Heart left ventricle (tissue), 16 donors: ENCODE measurements around the gene SLC30A5. TPM values are rescaled to one million over a fixed set of nuclear protein-coding genes. Genes with fewer than 3 reads are reported as not detected.
"Not testable (repeated sequence)": the region's sequence is repeated elsewhere in the genome, so short reads cannot be mapped to it uniquely, and the experiment has no call there.

ENCODE experiments used
- ATAC-seq, 4 donors: fragments of 200-7000 bp; cut with Tn5 transposase; one replicate each; pipeline ENCODE4 v1.9.1; 2020 to 2022; ENCODE audit warnings: moderate library complexity in 4 of 4, mild to moderate bottlenecking in 3 of 4, moderate number of reproducible peaks in 1 of 4
- DNase-seq, 5 donors: peaks; one replicate each; pipeline ENCODE4 v3.0.0-alpha.2; 2020
- H3K27ac ChIP-seq, 12 donors: fragments of 200-600 bp; sonication (generic) in 4 of 12; one replicate each; pipeline versions ENCODE4 v1.5.0 to v1.8.0; 2016 to 2022; ENCODE audit warnings: mild to moderate bottlenecking in 2 of 12
- H3K27me3 ChIP-seq, 9 donors: fragments of 200-600 bp; sonication (generic) in 2 of 9; one replicate each; pipeline versions ENCODE4 v1.5.1 to v1.8.0; 2016 to 2022; ENCODE audit warnings: mild to moderate bottlenecking in 3 of 9
- H3K36me3 ChIP-seq, 9 donors: fragments of 200-600 bp; sonication (generic) in 2 of 9; one replicate each; pipeline versions ENCODE4 v1.5.0 to v1.8.0; 2018 to 2022; ENCODE audit warnings: mild to moderate bottlenecking in 2 of 9
- H3K4me1 ChIP-seq, 12 donors: fragments of 200-600 bp; sonication (generic) in 4 of 12; one replicate each; pipeline versions ENCODE4 v1.5.0 to v1.8.0; 2016 to 2022; ENCODE audit warnings: mild to moderate bottlenecking in 3 of 12
- H3K4me3 ChIP-seq, 12 donors: fragments of 200-600 bp; sonication (generic) in 4 of 12; one replicate each; pipeline versions ENCODE4 v1.5.0 to v1.8.0; 2017 to 2022; ENCODE audit warnings: mild to moderate bottlenecking in 9 of 12, moderate library complexity in 4 of 12
- H3K9me3 ChIP-seq, 12 donors: fragments of 200-600 bp; sonication (generic) in 4 of 12; one replicate each; pipeline versions ENCODE4 v1.5.0 to v1.8.0; 2016 to 2022; ENCODE audit warnings: mild to moderate bottlenecking in 1 of 12
- CTCF ChIP-seq, 12 donors: fragments of 200-600 bp; sonication (generic) in 4 of 12; IDR thresholded peaks; one replicate each; pipeline versions ENCODE4 v1.5.0 to v1.8.0; 2018 to 2022; ENCODE audit warnings: antibody characterized with exemption in 12 of 12, mild to moderate bottlenecking in 5 of 12
- POLR2A ChIP-seq, 2 donors: fragments of 450-650 bp; IDR thresholded peaks; one replicate each; pipeline ENCODE4 v1.6.1; 2017; ENCODE audit warnings: antibody characterized with exemption in 2 of 2, mild to moderate bottlenecking in 2 of 2, moderate library complexity in 2 of 2
- WGBS, 4 donors: extraction: QIAGEN DNeasy Blood & Tissue Kit in 2 of 4; methylation state at CpG; one replicate each; pipeline versions ENCODE4 v1.1.5 to v1.1.7; 2013 to 2018; 5-methylcytosine and 5-hydroxymethylcytosine counted together
- intact Hi-C, 10 donors: fragments of 100-400 bp; cut with DNase I; formaldehyde crosslinking; loops; one replicate each; pipeline versions ENCODE4 v1.11.1 to v1.14.2; 2022
- long read RNA-seq, 3 donors: library from polyadenylated mRNA; unstranded; transcript quantifications; one replicate each; pipeline ENCODE4 v2.0.0, GENCODE V29; 2020 to 2021
- polyA plus RNA-seq, 2 donors: library from polyadenylated mRNA; stranded (reverse); fragments of 200-250 nt; gene quantifications; one replicate each; pipeline ENCODE4 v1.2.3, GENCODE V29; 2013
- total RNA-seq, 9 donors: library from RNA; depleted of rRNA in 2 of 9; stranded (reverse); fragments of >200 nt in 2 of 9; fragmentation: NEBNext Ultra II Directional in 3 of 9; extraction: Animal tissue kit (Norgen Biotek cat#: 25700) in 3 of 9; gene quantifications; one replicate each; pipeline versions ENCODE4 v1.1.0 to v1.2.4, GENCODE V29; 2016 to 2023
- donor health status: ischemic (EF 13 %, LVEDD 7.1; RV severe dilation, severe dysfunction).
- donor health status: healthy with polysubstance abuse.
- donor health status: DM: no; HTN: yes; CAD: no.
- donor health status: DM: no; HTN: no; CAD: no.
- donor health status: ischemic (EF 25% LVEDD 6.9; RV normal size, moderate dysfunction).
- donor health status: ischemic (EF 25% LVEDD 5.7; RV mildly dilated, moderate dysfunction).
- donor health status: healthy.
- donor health status: DM: yes; HTN: yes; CAD: no.
- donor health status: ischemic (EF 35%, LVEDD 5.7; RV mildly dilated, moderate dysfunction).
- donor health status: nonischemic (EF 11% LVEDD 7.7; RV severe dilation, severe dysfunction).
- donor health status: DM: yes; HTN: yes; CAD: no.
- donor health status: PGD.
- donor health status: ischemic (EF 29% LVEDD 5.4; RV normal size, mild dysfunction).
- donor health status: nonischemic (EF 23%, LVEDD 6.1; RV moderate dilation, normal function).

Gene SLC30A5
- total RNA-seq (10 to 100 TPM; 26.9 to 44.3 (median 30.0) TPM), polyA plus RNA-seq (10 to 100 TPM; 21.0 to 23.4 TPM)
- long read RNA-seq, donor 1, full-length matches to known transcripts, result 53 of 74 reads
- long read RNA-seq, donor 1, partial matches to known transcripts, result 3 of 74 reads
- long read RNA-seq, donor 1, other reads (novel, unspliced or antisense), result 18 of 74 reads
- long read RNA-seq, donor 2, full-length matches to known transcripts, result 37 of 71 reads
- long read RNA-seq, donor 2, partial matches to known transcripts, result 0 of 71 reads
- long read RNA-seq, donor 2, other reads (novel, unspliced or antisense), result 34 of 71 reads
- long read RNA-seq, donor 3, full-length matches to known transcripts, result 71 of 94 reads
- long read RNA-seq, donor 3, partial matches to known transcripts, result 2 of 94 reads
- long read RNA-seq, donor 3, other reads (novel, unspliced or antisense), result 21 of 94 reads

DNA sequence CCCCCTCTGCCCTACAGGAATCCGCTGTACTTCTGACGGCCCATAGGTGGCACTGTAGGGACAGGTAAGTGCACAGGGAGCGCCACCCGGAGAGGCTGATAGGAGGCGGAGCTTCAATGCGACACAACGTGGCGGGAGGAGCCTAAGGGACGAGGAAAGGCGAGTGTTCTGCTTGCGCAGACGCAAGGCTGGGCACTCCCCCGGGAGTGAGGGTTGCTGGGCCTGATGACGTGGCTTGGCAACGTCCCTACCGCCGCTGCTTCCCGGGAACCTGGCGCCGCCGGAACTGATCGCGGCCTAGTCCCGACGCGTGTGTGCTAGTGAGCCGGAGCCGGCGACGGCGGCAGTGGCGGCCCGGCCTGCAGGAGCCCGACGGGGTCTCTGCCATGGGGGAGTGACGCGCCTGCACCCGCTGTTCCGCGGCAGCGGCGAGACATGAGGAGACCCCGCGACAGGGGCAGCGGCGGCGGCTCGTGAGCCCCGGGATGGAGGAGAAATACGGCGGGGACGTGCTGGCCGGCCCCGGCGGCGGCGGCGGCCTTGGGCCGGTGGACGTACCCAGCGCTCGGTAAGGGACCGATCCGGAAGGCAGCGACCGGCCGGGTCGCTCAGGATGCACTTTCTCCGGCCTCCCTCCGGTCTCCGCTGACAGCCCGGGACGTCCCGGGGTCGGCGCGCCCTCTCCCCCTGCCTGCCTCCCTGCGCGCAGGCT, at the start of gene SLC30A5:
Gene SLC30A5, plus strand, starts transcription at position 244 of the 712 bp plus-strand sequence. Its CDS starts 242 bp downstream, at position 486.
- Histone ChIP-seq H3K36me3 (peaks cover 0 to 29% (median 10%) of the 10 kb centered on the region in 9 donors), H3K9me3 (no peaks in the 10 kb centered on the region), H3K4me1 (peaks cover 0 to 29% (median 15%) of the 10 kb centered on the region in 12 donors), H3K4me3 (peak within 1 kb of the TSS; percentile 73 to 98 (median 90)), H3K27ac (peak within 1 kb of the TSS; percentile 86 to 99 (median 96)), H3K27me3 (no peaks in the 10 kb centered on the region)
- DNase-seq, result peak; percentile 99 to 100 (median 99)
- intact Hi-C loops, result loop anchor here in 8 of 10 donors (2.0 to 10.0 kb wide), 12 partner anchors 49 to 271 kb away; partner anchors contain the start of genes AK6 (in 5 of the 8), CCDC125 (in 5 of the 8), RAD17 (in 5 of the 8) and TAF9 (in 5 of the 8)
- TF ChIP-seq CTCF (IDR thresholded peaks at IDR 0.05) (peak; percentile 85 to 98 (median 92)), POLR2A (IDR thresholded peaks at IDR 0.05) (peak; percentile 58 to 94)
- peak; percentile 99 to 100 (median 100) for ATAC-seq
- WGBS, 4 donors, result 0 to 1% (median 0%) methylated on average over 48 to 79 of the region's 79 CpGs

- DNase-seq, H3K27me3 ChIP-seq, H3K4me1 ChIP-seq, ATAC-seq, H3K27ac ChIP-seq, H3K4me3 ChIP-seq, H3K9me3 ChIP-seq, H3K36me3 ChIP-seq: not testable (repeated sequence)
- intact Hi-C loops, result loop anchor here in 4 of 10 donors (2.0 to 10.0 kb wide), 6 partner anchors 48 to 320 kb away; partner anchors contain the start of genes AK6 (in 1 of the 4), CCDC125 (in 1 of the 4), CCNB1 (in 1 of the 4) and RAD17 (in 1 of the 4)
- 83 to 93% (median 91%) methylated on average over 5 to 6 of the region's 6 CpGs for WGBS, 4 donors
Observed at GRCh38 chr5:69045213-69045612, 48.6 kb upstream of the SLC30A5 start.

DNA sequence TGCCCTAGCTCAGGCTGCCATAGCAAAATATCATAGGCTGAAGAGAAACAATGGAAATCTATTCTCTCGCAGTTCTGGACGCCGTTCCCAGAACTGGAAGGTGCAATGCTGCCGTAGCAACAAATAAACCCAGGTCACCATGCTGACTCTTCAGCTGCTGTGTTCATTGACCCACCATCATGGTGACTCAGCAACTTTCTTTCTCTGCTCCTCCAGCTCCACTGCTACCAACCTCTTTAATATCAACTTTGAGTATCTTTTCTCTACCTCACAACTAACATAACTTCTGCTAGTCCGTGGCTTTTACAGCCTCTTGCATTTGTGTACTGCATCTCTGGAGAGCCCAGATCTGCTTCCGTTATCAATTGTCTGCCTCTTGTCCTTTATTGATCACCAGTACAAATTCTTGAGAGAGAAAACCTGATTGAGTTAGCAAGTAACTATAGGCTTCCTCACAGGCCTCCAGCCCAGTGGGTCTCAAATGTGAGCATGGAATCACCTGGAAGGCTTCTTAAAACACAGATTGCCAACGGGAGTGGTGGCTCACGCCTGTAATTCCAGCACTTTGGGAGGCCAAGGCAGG, 47.3 kb upstream of the SLC30A5 start:
- Histone ChIP-seq H3K4me3 (no peak overlapping the region), H3K36me3 (no peaks in the 10 kb centered on the region), H3K9me3 (no peaks in the 10 kb centered on the region), H3K27me3 (no peaks in the 10 kb centered on the region), H3K27ac (no peak overlapping the region), H3K4me1 (peaks cover 0 to 6% (median 0%) of the 10 kb centered on the region in 12 donors)
- TF ChIP-seq CTCF (IDR thresholded peaks at IDR 0.05), result no peak
- no peak for TF ChIP-seq POLR2A (IDR thresholded peaks at IDR 0.05)
- no peak for DNase-seq
- intact Hi-C loops, result loop anchor here in 3 of 10 donors (10.0 kb wide), 4 partner anchors 48 to 318 kb away; partner anchors contain the start of genes AK6 (in 1 of the 3), CCDC125 (in 1 of the 3), CCNB1 (in 1 of the 3) and RAD17 (in 1 of the 3)
- 90 to 95% (median 94%) methylated on average over 8 of the region's 8 CpGs for WGBS, 4 donors
- ATAC-seq, result no peak

DNA sequence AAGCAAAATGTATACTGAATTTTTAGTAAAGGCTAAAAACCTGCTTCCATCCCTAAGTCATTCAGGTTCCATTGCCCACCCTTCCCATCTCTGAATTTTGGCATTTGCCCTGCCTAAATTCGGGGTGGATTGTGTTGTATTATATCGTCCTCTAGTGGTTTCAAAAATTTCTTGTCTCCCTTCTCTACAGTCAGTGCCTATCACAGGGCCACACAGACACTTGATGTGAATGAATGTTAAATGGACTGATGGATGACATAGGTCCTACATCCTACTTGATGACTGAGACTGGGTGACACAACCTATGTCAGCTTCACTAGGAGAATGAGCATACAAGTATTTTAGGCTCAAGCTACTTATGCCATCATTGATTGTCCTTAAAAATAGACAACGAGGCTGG, 45.6 kb upstream of the SLC30A5 start:
- Histone ChIP-seq H3K9me3 (no peaks in the 10 kb centered on the region), H3K4me1 (peaks cover 0 to 6% (median 0%) of the 10 kb centered on the region in 12 donors), H3K4me3 (no peak overlapping the region), H3K27ac (no peak overlapping the region), H3K27me3 (no peaks in the 10 kb centered on the region), H3K36me3 (no peaks in the 10 kb centered on the region)
- ATAC-seq (peak in 2 of 4 donors; percentile 29 to 49), DNase-seq (no peak)
- 12 to 44% (median 35%) methylated on average over 3 of the region's 3 CpGs for WGBS, 4 donors
- intact Hi-C loops, result loop anchor here in 3 of 10 donors (10.0 kb wide), 4 partner anchors 47 to 317 kb away; partner anchors contain the start of genes AK6 (in 1 of the 3), CCDC125 (in 1 of the 3), CCNB1 (in 1 of the 3) and RAD17 (in 1 of the 3)
- TF ChIP-seq CTCF (IDR thresholded peaks at IDR 0.05) (peak in 8 of 12 donors; percentile 7 to 38 (median 14)), POLR2A (IDR thresholded peaks at IDR 0.05) (no peak)
